M059J (cell line): Measurements from ENCODE around the gene CEP68. TPM values are rescaled to one million over a fixed set of nuclear protein-coding genes. Genes with fewer than 3 reads are reported as not detected.
"Not testable (repeated sequence)": the region's sequence is repeated elsewhere in the genome, so short reads cannot be mapped to it uniquely, and the experiment has no call there.

Source experiments
- DNase-seq: peaks from one replicate; pipeline ENCODE4 v3.0.0-alpha.2; 2012; ENCODE audit warnings: low read depth
- total RNA-seq: library from RNA; depleted of rRNA; stranded (reverse); fragments of >200 nt; shearing (Covaris generic); gene quantifications from 2 replicates; pipeline ENCODE4 v1.2.3, GENCODE V29; 2014

Gene CEP68
- total RNA-seq, 1 experiment from 2014 or later = 3.3 TPM

DNA sequence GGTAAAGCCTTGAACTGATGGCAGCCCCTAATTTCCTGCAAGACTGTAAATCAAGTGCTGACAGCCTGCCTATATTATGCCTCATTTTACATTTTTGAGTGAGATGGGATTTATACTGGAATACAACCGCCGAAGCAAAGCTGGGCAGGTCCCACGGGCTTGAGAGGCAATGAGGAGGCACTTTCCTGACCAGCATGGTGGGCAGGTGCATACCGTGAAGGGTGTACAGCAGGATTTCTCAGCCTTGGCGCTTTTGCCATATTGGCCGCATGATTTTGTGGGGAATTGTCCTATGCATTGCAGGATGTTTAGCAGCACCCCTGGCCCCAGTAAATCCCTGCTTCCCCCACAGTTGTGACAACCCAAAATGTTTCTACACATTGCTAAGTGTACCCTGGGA, 22.8 kb downstream of the CEP68 start:
- DNase-seq = no peak

DNA sequence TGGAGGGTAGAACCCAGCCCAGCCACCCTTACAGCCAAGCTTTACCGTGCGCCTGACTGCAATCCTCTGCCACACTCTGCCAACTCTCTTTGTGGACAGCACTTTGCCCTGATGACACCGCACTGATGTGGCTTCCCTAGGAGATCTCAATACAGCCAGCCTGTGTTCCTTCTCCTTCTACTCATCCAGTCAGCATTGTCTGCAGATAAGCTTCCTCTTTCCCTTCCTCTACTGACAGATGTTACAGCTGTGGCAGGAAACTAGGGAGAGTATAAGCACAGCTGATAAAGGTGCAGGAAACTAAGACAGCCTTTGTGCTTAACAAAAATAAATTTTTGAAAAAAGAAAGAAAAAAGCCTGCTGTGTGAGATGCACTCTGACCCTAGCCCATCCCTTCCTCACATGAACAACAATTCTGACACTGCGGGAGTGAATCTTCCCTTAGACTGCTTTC, 25.0 kb downstream of the CEP68 start:
- no peak for DNase-seq

DNA sequence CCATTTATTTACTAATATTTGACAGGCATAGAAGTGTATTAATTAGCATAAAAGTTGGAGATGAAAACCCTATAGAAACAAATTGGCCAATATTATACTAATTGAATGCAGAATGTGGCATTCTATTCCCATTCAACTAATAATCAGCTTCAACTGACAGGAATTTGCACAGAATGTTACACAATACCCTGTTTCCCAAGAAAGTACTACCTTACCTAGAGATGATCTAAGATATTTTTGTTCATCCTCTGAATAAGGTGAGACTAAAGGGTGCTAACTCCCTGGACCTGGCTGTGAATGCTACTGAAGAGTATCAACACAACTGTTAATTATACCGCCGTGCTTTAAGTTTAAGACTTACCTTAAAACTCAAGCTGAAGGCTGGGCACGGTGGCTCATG, 28.9 kb downstream of the CEP68 start:
- no peak for DNase-seq

DNA sequence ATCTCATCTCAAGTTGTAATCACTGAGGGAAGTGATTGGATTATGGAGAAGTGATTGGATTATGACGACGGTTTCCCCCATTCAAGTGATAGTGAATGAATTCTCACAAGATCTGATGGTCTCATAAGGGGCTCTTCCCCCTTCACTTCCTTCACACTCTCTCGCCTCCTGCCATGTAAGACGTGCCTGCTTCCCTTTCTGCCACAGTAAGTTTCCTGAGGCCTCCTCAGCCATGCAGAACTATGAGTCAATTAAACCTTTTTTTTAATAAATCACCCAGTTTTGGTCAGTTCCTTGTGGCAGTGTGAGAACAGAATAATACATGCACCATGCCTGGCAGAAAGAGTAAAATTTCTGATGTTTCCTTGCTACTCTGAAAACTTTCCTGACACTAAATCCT, 36.6 kb downstream of the CEP68 start:
- no peak for DNase-seq

DNA sequence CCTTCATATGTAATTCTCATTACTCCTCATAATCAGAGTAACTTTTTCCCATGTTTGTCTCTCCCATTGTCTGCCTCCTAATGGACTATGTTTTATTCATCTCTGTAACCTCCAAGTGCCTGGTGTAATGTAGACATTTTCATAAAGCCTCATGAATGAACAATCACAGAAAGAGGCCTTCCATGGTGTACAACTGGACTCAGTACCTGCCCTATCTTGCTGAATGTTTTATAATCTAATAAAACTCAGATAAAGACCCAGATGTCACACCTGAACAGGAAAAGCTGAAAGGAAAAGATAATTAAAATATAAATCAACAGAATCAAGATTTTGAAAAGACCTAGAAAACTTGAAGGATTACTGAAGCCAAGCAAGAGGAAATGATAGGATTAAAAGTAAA, 37.0 kb downstream of the CEP68 start:
- DNase-seq = no peak

DNA sequence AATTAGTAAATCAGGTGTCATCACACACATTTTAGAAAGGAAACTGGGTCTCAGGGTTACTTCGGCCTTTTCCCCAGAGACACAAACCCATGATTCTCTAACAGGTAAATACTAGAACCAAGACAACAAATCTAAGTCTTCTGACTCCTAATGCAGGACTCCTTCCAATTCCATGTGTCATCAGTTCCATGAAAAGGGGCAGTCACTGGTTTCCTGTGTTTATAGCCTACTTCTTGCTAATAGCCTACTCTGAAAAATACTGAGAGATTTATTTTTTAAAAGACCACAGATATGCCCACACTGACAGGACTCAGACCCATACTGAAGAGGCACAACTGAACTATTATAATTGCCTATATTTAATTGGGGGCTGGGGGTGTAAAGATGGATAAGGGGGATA, 40.7 kb downstream of the CEP68 start:
- peak; percentile 42 for DNase-seq

DNA sequence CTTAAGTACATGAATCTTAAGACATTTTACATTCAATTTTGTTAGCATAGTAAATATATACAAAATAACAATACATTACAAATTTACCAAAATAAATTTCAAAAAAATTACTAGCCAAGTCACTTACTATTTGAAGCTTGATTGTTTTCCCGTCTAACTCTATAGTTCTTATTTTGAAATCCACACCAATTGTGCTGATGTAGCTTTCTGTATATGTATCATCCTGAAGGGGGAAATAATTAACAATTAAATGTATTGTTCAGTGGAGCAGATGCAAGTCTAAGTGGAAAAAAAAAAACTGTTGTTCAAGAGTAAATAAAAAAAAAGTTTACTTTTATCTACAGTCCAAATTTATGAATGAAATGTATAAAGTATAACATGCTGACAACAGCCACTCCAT, 41.6 kb downstream of the CEP68 start:
- DNase-seq = no peak

DNA sequence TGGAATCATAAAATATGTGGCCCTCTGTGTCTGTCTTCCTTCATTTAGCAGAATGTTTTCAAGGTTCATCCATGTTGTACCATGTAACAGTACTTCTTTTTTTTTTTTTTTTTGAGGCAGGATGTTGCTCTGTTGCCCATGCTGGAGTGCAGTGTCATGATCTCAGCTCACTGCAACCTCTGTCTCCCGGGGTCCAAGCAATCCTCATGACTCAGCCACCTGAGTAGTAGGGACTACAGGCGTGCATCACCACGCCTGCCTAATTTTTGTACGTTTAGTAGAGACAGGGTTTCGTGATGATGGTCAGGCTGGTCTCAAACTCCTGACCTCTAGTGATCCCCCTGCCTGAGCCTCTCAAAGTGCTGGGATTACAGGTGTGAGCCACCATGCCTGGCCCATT, 42.5 kb downstream of the CEP68 start:
- peak; percentile 7 for DNase-seq

DNA sequence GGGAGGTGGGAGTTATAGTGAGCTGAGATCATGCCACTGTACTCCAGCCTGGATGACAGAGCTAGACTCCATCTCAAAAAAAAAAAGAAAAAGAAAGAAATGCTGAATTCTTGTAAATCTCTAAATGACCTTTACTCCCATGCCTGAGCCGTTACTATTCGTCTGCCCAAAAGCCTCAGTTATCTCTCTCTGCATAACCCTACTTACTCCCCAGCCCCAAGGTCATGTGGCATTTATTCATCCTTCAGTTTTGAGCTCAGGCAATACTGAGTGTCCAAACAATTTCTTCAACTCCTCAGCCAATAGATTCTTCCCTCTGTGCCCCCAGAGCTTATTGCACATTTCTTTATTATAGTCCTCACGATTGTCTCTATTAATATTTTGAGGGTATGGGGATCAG, 44.9 kb downstream of the CEP68 start:
- no peak for DNase-seq

DNA sequence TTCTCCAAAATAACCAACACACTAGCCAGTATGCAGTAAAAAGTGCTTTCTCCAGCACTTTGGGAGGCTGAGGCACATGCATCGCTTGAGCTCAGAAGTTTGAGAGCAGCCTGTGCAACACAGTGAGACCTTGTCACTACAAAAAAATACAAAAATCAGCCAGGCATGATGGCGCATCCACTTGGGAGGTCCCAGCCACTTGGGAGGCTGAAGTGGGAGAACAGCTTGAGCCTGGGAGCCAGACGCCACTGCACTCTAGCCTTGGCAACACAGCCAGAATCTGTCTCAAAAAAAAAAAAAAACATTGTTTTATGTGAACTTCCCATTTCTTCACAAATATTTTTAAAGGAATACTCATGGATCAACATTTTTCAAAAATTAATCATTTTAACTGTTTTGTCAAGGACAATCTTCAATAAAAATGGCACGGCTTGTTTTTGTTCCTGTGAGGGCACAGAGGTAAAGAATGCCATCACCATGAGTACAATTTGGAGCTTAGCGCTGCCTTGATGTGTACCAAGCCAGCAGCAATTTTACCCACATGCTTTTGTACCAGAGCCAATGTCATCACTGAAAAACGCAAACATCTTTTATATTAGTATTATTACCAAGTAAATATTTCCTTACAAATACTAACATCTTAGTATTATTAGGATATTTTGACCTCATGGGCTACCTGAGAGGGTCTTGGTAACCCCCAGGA, 46.9 kb downstream of the CEP68 start:
- DNase-seq = peak; percentile 11

DNA sequence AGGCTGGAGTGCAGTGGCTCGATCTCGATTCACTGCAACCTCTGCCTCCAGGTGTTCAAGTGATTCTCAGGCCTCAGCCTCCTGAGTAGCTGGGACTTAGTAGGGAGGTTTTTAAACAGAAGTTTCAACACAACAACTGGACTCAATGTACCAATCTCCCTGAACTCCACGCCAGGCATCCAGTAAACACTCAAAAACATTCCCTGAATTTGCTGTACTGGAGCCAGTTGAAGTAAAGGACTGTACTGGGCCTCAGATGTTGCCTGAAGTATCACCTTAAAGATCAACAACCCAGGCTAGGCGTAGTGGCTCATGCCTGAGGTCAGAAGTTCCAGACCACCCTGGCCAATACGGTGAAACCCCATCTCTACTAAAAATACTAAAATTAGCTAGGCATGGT, 51.3 kb downstream of the CEP68 start:
- DNase-seq = no peak

DNA sequence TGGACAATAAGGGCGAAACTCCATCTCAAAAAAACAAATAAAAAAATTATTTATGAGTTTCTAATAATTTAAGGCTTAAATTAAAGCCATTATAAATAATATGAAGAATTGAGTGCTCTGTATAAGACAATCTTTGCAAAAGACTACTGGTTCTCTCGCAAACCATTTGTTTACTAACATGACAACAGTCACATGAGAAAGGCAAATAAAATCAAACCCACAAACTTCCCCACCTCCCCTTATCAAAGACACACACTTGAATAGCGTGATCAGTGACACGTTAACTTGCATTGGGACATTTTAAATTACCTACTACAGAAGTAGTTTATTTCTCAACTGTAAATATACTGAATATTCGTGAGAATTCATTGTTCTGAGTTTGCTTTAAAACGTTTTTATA, 52.6 kb downstream of the CEP68 start:
- DNase-seq = no peak

DNA sequence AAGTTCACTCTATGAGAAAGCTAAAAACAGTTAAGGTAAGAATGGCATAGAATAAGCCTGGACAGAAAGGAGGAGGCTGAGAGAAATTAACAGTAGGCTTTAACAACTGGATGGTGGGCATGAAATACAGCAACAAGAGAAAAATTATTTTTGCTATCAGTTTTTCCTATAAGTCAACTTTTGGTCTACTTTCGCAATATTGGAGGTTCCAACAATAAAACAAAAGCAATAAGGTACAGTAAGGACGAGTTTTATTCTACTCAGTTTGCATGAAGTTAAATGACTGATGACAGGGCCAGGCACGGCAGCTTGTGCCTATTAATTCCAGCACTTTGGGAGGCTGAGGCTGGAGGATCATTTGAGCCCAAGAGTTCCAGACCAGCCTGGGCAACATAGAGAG, 56.4 kb downstream of the CEP68 start:
- DNase-seq = no peak

DNA sequence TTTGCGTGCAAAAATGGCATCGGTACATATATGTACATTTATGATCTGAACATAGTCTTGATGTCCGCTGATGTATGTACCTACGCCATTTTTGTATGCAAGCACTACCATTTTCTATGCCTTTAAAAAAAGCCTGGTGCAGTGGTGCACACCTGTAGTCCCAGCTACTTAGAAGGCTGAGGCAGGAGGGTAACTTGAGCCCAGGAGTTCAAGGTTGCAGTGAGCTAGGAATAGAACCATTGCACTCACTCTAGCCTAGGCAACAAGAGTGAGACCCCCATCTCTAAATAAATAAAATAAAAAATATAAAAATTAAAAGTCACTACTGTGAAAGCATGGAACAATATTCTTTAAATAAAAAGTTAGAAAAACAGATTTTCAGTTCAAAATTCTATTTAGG, 57.0 kb downstream of the CEP68 start:
- DNase-seq = no peak

DNA sequence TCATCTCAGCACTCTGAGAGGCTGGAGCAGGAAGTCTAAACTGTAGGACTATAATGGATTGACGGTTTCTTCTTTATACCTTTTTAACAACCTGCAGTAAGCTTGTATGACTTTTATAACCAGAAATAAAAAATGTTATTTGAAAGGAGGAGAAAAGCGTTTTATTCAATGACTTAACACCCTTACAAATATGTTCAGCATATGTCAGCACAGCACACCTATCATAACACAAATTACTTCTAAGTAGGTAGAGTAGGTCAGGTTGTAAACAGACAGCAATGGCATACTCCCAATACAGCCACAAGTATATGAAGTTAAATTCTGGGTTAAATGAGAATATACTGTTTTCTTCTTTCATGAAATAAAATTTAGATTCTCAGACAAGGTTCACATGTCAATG, 57.6 kb downstream of the CEP68 start:
- no peak for DNase-seq

DNA sequence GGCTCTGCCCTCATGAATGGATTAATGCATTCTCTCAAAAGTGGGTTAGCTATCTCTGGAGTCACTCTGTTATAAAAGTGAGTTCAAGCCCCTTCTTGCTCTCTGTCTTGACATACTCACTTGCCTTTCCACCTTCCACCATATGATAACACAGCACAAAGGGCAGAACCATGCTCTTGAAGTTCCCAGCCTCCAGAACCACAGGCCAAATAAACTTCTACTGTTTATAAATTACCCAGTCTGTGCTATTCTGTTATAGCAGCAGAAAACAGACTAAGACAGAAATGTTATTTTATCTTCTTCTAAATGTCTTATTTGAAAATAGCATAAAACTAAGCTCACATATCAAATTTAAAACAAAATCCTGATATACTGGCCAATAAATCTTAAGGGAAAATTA, 58.7 kb downstream of the CEP68 start:
- DNase-seq = no peak

DNA sequence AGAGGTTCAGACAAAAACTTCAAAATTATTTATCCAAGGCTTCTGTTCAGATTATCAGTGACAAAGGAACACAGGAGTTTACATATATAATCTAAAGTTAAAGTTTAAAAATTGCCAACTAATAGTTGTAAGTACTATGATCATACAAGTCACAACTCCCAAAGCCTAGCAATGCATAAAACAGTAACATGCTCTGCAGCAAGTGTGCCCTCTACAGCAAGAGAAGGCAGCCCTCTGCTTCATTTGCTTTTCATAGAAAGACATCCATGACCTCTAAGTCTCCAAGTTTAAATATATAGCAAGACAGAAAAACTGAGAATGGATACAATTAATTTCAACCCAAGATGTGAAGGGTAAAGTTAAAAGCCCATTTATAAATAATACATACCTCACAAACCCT, 60.4 kb downstream of the CEP68 start:
- DNase-seq = no peak

DNA sequence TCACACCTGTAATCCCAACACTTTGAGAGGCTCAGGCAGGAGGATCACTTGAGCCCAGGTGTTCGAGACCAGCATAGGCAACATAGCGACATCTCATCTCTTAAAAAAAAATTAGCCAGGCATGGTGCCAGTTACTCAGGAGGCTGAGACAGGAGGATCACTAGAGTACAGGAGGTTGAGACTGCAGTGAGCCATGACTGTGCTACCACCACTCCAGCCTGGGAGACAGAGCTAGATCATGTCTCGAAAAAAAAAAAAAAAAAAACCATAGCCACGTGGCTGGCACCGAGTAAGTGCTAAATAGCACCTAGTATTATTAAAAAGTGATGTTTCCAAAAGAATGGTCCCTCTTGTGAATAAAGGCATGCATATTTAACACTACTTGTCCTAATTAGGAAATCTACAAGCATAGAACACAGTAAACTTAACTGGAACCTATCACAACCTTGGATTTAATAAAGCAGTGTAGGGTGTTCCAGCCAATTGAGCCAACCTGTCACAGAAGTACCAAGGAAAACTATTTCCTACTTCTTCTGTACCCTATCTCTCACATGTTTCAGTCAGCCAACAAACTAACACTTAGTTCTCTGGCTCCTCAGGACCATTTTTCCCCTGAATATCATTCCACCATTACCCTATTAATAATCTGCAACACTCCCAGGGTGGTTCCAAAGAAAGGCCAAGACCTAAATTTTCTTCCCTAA, 64.9 kb downstream of the CEP68 start:
- DNase-seq = no peak

DNA sequence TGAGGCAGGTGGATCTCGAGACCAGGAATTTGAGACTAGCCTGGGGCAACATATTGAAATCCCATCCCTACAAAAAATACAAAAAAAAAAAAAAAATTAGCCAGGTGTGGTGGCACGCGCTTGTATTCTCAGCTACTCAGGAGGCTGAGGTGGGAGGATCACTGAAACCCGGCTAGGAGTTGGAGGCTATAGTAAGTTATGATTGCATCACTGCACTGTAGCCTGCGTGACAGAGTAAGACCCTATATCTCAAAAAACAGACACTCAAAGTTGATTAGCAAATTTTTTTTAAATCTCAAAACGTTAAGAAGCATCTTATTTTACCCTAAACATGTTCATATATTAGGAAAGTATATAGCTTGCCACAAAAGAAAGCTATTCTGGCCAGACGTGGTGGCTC, 66.1 kb downstream of the CEP68 start:
- DNase-seq = no peak

DNA sequence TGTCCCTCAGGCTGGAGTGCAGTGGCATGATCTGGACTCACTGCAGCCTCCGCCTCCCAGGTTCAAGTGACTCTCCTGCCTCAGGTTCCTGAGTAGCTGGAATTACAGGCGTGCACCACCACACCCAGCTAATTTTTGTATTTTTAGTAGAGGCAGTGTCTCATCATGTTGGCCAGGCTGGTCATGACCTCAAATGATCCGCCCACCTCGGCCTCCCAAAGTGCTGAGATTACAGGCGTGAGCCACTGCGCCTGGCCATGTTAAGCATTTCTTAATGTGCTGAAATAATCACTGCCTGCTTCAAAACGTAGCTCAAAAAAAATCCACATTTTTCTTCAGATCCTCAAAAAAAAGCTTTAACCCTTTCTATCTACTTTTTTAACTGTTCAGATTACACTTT, 69.2 kb downstream of the CEP68 start:
- DNase-seq = not testable (repeated sequence)

DNA sequence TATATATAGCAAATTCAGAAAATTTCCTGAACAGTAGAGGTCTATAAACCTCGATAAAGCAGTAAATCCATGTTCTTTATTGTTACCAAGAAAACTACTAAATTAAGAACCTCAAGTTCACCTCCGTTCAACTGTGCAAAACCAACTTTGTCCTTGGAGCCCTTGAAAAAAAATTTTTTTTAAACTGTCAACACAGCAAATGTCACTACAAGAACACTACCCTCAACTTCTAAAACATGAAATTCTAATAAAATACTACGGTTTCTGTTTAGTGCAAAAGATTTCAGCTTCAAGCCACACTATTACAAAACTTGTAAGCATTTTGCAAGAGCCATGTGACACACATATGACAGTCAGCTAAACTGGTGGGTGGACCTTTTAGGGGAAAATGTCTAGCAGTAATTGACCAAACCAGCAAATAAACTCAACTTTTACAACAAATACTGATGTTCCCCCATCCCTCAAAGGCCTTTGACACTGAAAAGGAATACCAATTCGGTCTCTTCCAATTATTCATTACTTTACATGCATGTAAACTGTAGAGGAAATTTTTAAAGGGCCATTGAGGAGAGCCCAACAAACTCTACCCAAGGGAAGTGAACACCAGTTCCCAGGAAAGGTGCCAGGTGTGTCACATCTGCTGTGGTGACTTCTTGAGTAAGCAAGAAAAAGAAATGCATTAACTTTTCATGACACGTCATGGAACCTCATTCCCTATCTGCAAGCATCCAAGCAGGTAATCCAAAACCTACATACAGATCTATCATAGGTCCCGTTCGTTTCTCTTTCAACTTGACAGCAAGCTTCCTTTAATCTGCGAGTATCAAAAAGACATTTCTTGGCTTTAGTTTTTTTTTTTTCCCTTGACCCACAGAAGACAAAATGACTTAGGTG, 72.3 kb downstream of the CEP68 start:
- peak; percentile 63 for DNase-seq

DNA sequence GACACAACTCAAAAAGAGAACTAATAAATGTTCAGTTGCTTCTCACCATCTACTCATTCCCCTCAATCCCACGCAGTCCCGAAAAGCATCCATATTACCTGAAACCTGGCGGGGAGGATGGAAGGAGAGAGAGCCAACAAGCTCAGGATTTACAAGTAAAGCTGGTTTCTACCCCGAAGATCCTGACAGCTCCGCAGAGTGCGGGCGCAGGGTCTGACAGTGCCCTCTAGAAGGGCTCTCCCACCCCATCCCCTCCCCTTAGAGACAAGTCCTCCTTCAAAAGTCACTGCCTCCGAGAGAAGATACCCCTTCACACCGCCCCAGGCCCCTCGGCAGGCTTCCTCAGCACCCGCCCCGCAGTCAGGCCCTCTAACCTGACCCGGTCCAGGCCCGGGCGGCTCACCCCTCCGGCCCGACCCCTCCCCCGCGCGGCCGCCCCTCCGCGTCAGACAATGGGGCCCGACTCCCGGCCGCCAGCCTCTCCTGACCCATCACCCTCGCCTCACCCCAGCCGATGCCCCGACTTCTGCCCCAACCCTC, 73.1 kb downstream of the CEP68 start:
- peak; percentile 15 for DNase-seq
